HEK293 (cell line): ENCODE data around the gene ARHGAP4.

Experiments
- CTCF ChIA-PET: fragments of 350-600 bp; formaldehyde crosslinking; extraction: SDS; loops from one replicate; lab custom pipeline; 2021; ENCODE audit warnings: antibody characterized with exemption; lab: Yijun Ruan, JAX
- POLR2A ChIA-PET: fragments of 300-600 bp; formaldehyde crosslinking; extraction: SDS; loops from one replicate; lab custom pipeline; 2020; ENCODE audit warnings: antibody characterized with exemption, inconsistent platforms; lab: Yijun Ruan, JAX
- H3K27ac ChIP-seq: fragments of 200-500 bp; sonication (Bioruptor generic); 2 replicates; pipeline ENCODE4 v1.5.1; 2014; ENCODE audit warnings: low read depth, low read length, control low read depth, inconsistent platforms; ENCODE audit errors: extremely low read depth
- H3K36me3 ChIP-seq, 2 experiments: fragments of 200-500 bp in 1 of 2; sonication (Bioruptor generic) in 1 of 2; 1 replicate in 1 of 2; 2 replicates in 1 of 2; pipeline ENCODE4 v1.5.1; 2014 to 2017; ENCODE audit warnings: inconsistent platforms in 2 of 2, low read length in 2 of 2; ENCODE audit not compliant: control insufficient read depth in 2 of 2, insufficient read depth in 1 of 2
- H3K4me1 ChIP-seq: fragments of 200-500 bp; sonication (Bioruptor generic); 2 replicates; pipeline ENCODE4 v1.5.1; 2014; ENCODE audit warnings: mild to moderate bottlenecking, low read length, inconsistent platforms; ENCODE audit not compliant: control insufficient read depth, insufficient read depth
- H3K4me3 ChIP-seq: 2 replicates; pipeline ENCODE4 v1.5.1; 2011; ENCODE audit warnings: low read depth, mild to moderate bottlenecking, control low read depth, low read length, moderate library complexity
- H3K9me3 ChIP-seq: fragments of 200-500 bp; sonication (Bioruptor generic); 2 replicates; pipeline ENCODE4 v1.5.1; 2014; ENCODE audit warnings: low read depth, low read length, inconsistent platforms; ENCODE audit not compliant: control insufficient read depth, insufficient read depth
- INSM2 ChIP-seq: fragments of 450-650 bp; formaldehyde crosslinking; IDR thresholded peaks from 2 replicates; pipeline ENCODE4 v1.5.1; 2016; ENCODE audit warnings: missing biosample characterization, missing genetic modification characterization
- KLF17 ChIP-seq: fragments of 450-650 bp; formaldehyde crosslinking; IDR thresholded peaks from 2 replicates; pipeline ENCODE4 v1.5.1; 2016; ENCODE audit warnings: missing biosample characterization, missing genetic modification characterization
- KLF8 ChIP-seq: fragments of 450-650 bp; formaldehyde crosslinking; IDR thresholded peaks from 2 replicates; pipeline ENCODE4 v1.5.1; 2016; ENCODE audit warnings: missing biosample characterization, missing genetic modification characterization
- MYNN ChIP-seq: fragments of 450-650 bp; formaldehyde crosslinking; IDR thresholded peaks from 2 replicates; pipeline ENCODE4 v1.5.1; 2016; ENCODE audit warnings: missing biosample characterization, missing genetic modification characterization, borderline replicate concordance
- MZF1 ChIP-seq: fragments of 450-650 bp; formaldehyde crosslinking; IDR thresholded peaks from 2 replicates; pipeline ENCODE4 v1.5.1; 2017; ENCODE audit warnings: missing biosample characterization, missing genetic modification characterization, borderline replicate concordance
- OSR2 ChIP-seq: fragments of 450-650 bp; formaldehyde crosslinking; IDR thresholded peaks from 2 replicates; pipeline ENCODE4 v1.5.1; 2016; ENCODE audit warnings: missing biosample characterization, missing genetic modification characterization
- YY2 ChIP-seq: fragments of 450-650 bp; formaldehyde crosslinking; IDR thresholded peaks from 2 replicates; pipeline ENCODE4 v1.5.1; 2016; ENCODE audit warnings: missing biosample characterization, missing genetic modification characterization
- ZBTB26 ChIP-seq: fragments of 450-650 bp; formaldehyde crosslinking; optimal IDR thresholded peaks from 2 replicates; pipeline ENCODE3; 2016; ENCODE audit warnings: missing biosample characterization, mild to moderate bottlenecking, missing genetic modification characterization
- ZNF10 ChIP-seq: fragments of 450-650 bp; formaldehyde crosslinking; IDR thresholded peaks from 2 replicates; pipeline ENCODE4 v1.5.1; 2017; ENCODE audit warnings: missing biosample characterization, missing genetic modification characterization
- ZNF157 ChIP-seq: fragments of 450-650 bp; formaldehyde crosslinking; IDR thresholded peaks from 2 replicates; pipeline ENCODE4 v1.5.1; 2016; ENCODE audit warnings: missing biosample characterization, missing genetic modification characterization
- ZNF26 ChIP-seq: fragments of 450-650 bp; formaldehyde crosslinking; IDR thresholded peaks from 2 replicates; pipeline ENCODE4 v1.5.1; 2016; ENCODE audit warnings: missing biosample characterization, missing genetic modification characterization
- ZNF324 ChIP-seq: fragments of 450-650 bp; formaldehyde crosslinking; IDR thresholded peaks from 2 replicates; pipeline ENCODE4 v1.5.1; 2016; ENCODE audit warnings: missing biosample characterization, missing genetic modification characterization
- ZNF350 ChIP-seq: fragments of 450-650 bp; formaldehyde crosslinking; IDR thresholded peaks from 2 replicates; pipeline ENCODE4 v1.5.0; 2017; ENCODE audit warnings: missing biosample characterization, mild to moderate bottlenecking, missing genetic modification characterization
- ZNF394 ChIP-seq: fragments of 450-650 bp; formaldehyde crosslinking; IDR thresholded peaks from 2 replicates; pipeline ENCODE4 v1.5.1; 2016; ENCODE audit warnings: missing biosample characterization, missing genetic modification characterization, mild to moderate bottlenecking, moderate library complexity, borderline replicate concordance
- ZNF398 ChIP-seq: fragments of 450-650 bp; formaldehyde crosslinking; IDR thresholded peaks from 2 replicates; pipeline ENCODE4 v1.5.1; 2017; ENCODE audit warnings: missing biosample characterization, missing genetic modification characterization
- ZNF404 ChIP-seq: fragments of 450-650 bp; formaldehyde crosslinking; IDR thresholded peaks from 2 replicates; pipeline ENCODE4 v1.5.1; 2017; ENCODE audit warnings: missing biosample characterization, missing genetic modification characterization
- ZNF571 ChIP-seq: fragments of 450-650 bp; formaldehyde crosslinking; IDR thresholded peaks from 2 replicates; pipeline ENCODE4 v1.5.0; 2017; ENCODE audit warnings: missing biosample characterization, missing genetic modification characterization
- ZNF623 ChIP-seq: fragments of 450-650 bp; formaldehyde crosslinking; IDR thresholded peaks from 2 replicates; pipeline ENCODE4 v1.5.1; 2016; ENCODE audit warnings: missing biosample characterization, missing genetic modification characterization
- ZNF677 ChIP-seq: fragments of 450-650 bp; IDR thresholded peaks from 2 replicates; pipeline ENCODE4 v1.5.0; 2018; ENCODE audit warnings: missing biosample characterization, mild to moderate bottlenecking, missing genetic modification characterization, moderate library complexity
- ZNF692 ChIP-seq: fragments of 450-650 bp; formaldehyde crosslinking; IDR thresholded peaks from 2 replicates; pipeline ENCODE4 v1.5.1; 2016; ENCODE audit warnings: missing biosample characterization, missing genetic modification characterization
- ZNF704 ChIP-seq: fragments of 450-650 bp; formaldehyde crosslinking; IDR thresholded peaks from 2 replicates; pipeline ENCODE4 v1.5.1; 2016; ENCODE audit warnings: missing biosample characterization, missing genetic modification characterization
- ZNF747 ChIP-seq: fragments of 450-650 bp; formaldehyde crosslinking; IDR thresholded peaks from 2 replicates; pipeline ENCODE4 v1.5.1; 2016; ENCODE audit warnings: missing biosample characterization, missing genetic modification characterization
- ZNF792 ChIP-seq: fragments of 450-650 bp; formaldehyde crosslinking; IDR thresholded peaks from 2 replicates; pipeline ENCODE4 v1.5.1; 2016; ENCODE audit warnings: missing biosample characterization, missing genetic modification characterization

The ARHGAP4 gene

GRCh38 chrX:153961292-153961691 is 35.2 kb upstream of the ARHGAP4 start:
- Histone ChIP-seq H3K27ac (no peak overlapping the region), H3K4me1 (no peaks in the 10 kb centered on the region), H3K4me3 (no peak overlapping the region), H3K36me3 (peaks cover 39 to 97% of the 10 kb centered on the region in 2 experiments), H3K9me3 (no peaks in the 10 kb centered on the region)
- TF ChIP-seq ZNF10 (tag by site-specific recombination) (no peak), ZNF394 (tag by site-specific recombination) (no peak), ZNF677 (no peak), MZF1 (no peak), ZBTB26 (no peak), INSM2 (tag by site-specific recombination) (no peak), ZNF792 (tag by site-specific recombination) (no peak), KLF8 (tag by site-specific recombination) (no peak), ZNF704 (no peak), ZNF398 (no peak), ZNF747 (tag by site-specific recombination) (no peak), ZNF324 (tag by site-specific recombination) (no peak), ZNF692 (no peak), OSR2 (no peak), YY2 (no peak), ZNF26 (no peak)
- POLR2A ChIA-PET: interaction anchor here (0.9 to 2.0 kb wide), 3 partner anchors 10 to 38 kb away, joined by 3 to 13 read pairs (median 4); partner anchors contain the start of gene HCFC1
- CTCF ChIA-PET: interaction anchor here (0.5 to 2.0 kb wide), 5 partner anchors 9 to 1003 kb away, joined by 3 to 10 read pairs (median 3); partner anchors contain the start of gene DUSP9

- no peak overlapping the region for H3K4me3 ChIP-seq
- no peak for TF ChIP-seq ZNF350 (tag by site-specific recombination)
- no peak for TF ChIP-seq ZNF157 (tag by site-specific recombination)
- TF ChIP-seq ZNF404 (tag by site-specific recombination): no peak
- no peak for TF ChIP-seq ZNF571 (tag by site-specific recombination)
- TF ChIP-seq MYNN (tag by site-specific recombination): no peak
- no peak for TF ChIP-seq KLF17 (tag by site-specific recombination)
- no peak for TF ChIP-seq ZNF623
- H3K27ac ChIP-seq: no peak overlapping the region
- POLR2A ChIA-PET: interaction anchor here (2.0 kb wide), 1 partner anchor 10 kb away, joined by 13 read pairs; the partner anchor contains the start of gene HCFC1
- H3K36me3 ChIP-seq: peaks cover 39 to 100% of the 10 kb centered on the region in 2 experiments
- no peaks in the 10 kb centered on the region for H3K9me3 ChIP-seq
- CTCF ChIA-PET: interaction anchor here (0.5 to 2.0 kb wide), 4 partner anchors 8 to 1002 kb away, joined by 3 to 10 read pairs (median 4); partner anchors contain the start of gene DUSP9
- H3K4me1 ChIP-seq: no peaks in the 10 kb centered on the region
Observed at GRCh38 chrX:153960786-153961185, 34.7 kb upstream of the ARHGAP4 start.
